Lower lobe of right lung (tissue), 2 donors: ENCODE measurements around the gene UTP25. TPM values are rescaled to one million over a fixed set of nuclear protein-coding genes. Genes with fewer than 3 reads are reported as not detected.

ENCODE experiments used
- ATAC-seq, 2 donors: fragments of 200-7000 bp; cut with Tn5 transposase; one replicate each; pipeline ENCODE4 v1.9.1; 2020 to 2022; ENCODE audit warnings: mild to moderate bottlenecking in 2 of 2, moderate library complexity in 2 of 2
- DNase-seq: peaks from one replicate; pipeline ENCODE4 v3.0.0-alpha.2; 2020
- H3K27ac ChIP-seq: fragments of 200-600 bp; one replicate; pipeline ENCODE4 v1.8.0; 2022
- H3K27me3 ChIP-seq: fragments of 200-600 bp; one replicate; pipeline ENCODE4 v1.8.0; 2022; ENCODE audit warnings: low read depth
- H3K36me3 ChIP-seq: fragments of 200-600 bp; one replicate; pipeline ENCODE4 v1.8.0; 2022; ENCODE audit warnings: mild to moderate bottlenecking
- H3K4me1 ChIP-seq: fragments of 200-600 bp; one replicate; pipeline ENCODE4 v1.8.0; 2022
- H3K4me3 ChIP-seq: fragments of 200-600 bp; one replicate; pipeline ENCODE4 v1.8.0; 2022; ENCODE audit warnings: mild to moderate bottlenecking
- H3K9me3 ChIP-seq: fragments of 200-600 bp; one replicate; pipeline ENCODE4 v1.8.0; 2022
- CTCF ChIP-seq: fragments of 200-600 bp; IDR thresholded peaks from one replicate; pipeline ENCODE4 v1.8.0; 2022; ENCODE audit warnings: antibody characterized with exemption, mild to moderate bottlenecking
- intact Hi-C: fragments of 100-400 bp; cut with DNase I; formaldehyde crosslinking; loops from one replicate; pipeline ENCODE4 v1.11.0; 2022
- total RNA-seq: library from RNA; stranded (reverse); fragmentation: NEBNext Ultra II Directional; extraction: Animal tissue kit (Norgen Biotek cat#: 25700); gene quantifications from one replicate; pipeline ENCODE4 v1.2.1, GENCODE V29; 2021
- donor health status: DM: no; HTN: yes; CAD: no; lungs with severe emphysema.

UTP25 gene
- total RNA-seq, 1 donor from 2014 or later = 6.2 TPM

- no peak overlapping the region for H3K27ac ChIP-seq
- no peak for ATAC-seq
- no peaks in the 10 kb centered on the region for H3K36me3 ChIP-seq
- H3K27me3 ChIP-seq = no peaks in the 10 kb centered on the region
- intact Hi-C loops = no loop called here
- H3K4me3 ChIP-seq = no peak overlapping the region
- H3K4me1 ChIP-seq = peaks cover 11% of the 10 kb centered on the region
- no peaks in the 10 kb centered on the region for H3K9me3 ChIP-seq
- TF ChIP-seq CTCF = no peak
- DNase-seq = no peak
Observed at GRCh38 chr1:209802117-209802779, 25.5 kb upstream of the UTP25 start.

- TF ChIP-seq CTCF = no peak
- no peaks in the 10 kb centered on the region for H3K9me3 ChIP-seq
- DNase-seq (no peak), ATAC-seq (no peak)
- intact Hi-C loops = no loop called here
- H3K27ac ChIP-seq = no peak overlapping the region
- H3K27me3 ChIP-seq = no peaks in the 10 kb centered on the region
- H3K4me3 ChIP-seq = no peak overlapping the region
- H3K36me3 ChIP-seq = no peaks in the 10 kb centered on the region
- peaks cover 11% of the 10 kb centered on the region for H3K4me1 ChIP-seq
Observed at GRCh38 chr1:209802780-209803152, 25.0 kb upstream of the UTP25 start.

GRCh38 chr1:209803568-209803967 lies 24.2 kb upstream of the UTP25 start:
- Histone ChIP-seq H3K4me3 (no peak overlapping the region), H3K27me3 (no peaks in the 10 kb centered on the region), H3K4me1 (peaks cover 11% of the 10 kb centered on the region), H3K27ac (no peak overlapping the region), H3K9me3 (no peaks in the 10 kb centered on the region), H3K36me3 (no peaks in the 10 kb centered on the region)
- DNase-seq = no peak
- TF ChIP-seq CTCF = no peak
- intact Hi-C loops = no loop called here
- no peak for ATAC-seq

- H3K27ac ChIP-seq = peak overlapping the region; percentile 82
- TF ChIP-seq CTCF = no peak
- no peaks in the 10 kb centered on the region for H3K27me3 ChIP-seq
- DNase-seq = peak; percentile 57
- peak; percentile 58 to 63 for ATAC-seq
- intact Hi-C loops = no loop called here
- no peaks in the 10 kb centered on the region for H3K9me3 ChIP-seq
- H3K4me3 ChIP-seq = peak overlapping the region; percentile 61
- H3K4me1 ChIP-seq = peaks cover 11% of the 10 kb centered on the region
- no peaks in the 10 kb centered on the region for H3K36me3 ChIP-seq
Observed at GRCh38 chr1:209805341-209805781, 22.4 kb upstream of the UTP25 start.

GRCh38 chr1:209805875-209806760 lies 21.7 kb upstream of the UTP25 start, which contains the start of gene IRF6:
IRF6 (minus strand) TSS chr1:209806142; CDS start chr1:209801413, 4,729 bp downstream.
- peaks cover 11% of the 10 kb centered on the region for H3K4me1 ChIP-seq
- ATAC-seq = peak; percentile 97 to 98

More at GRCh38 chr1:209805875-209806760, 21.7 kb upstream of the UTP25 start, which contains the start of gene IRF6:
- Histone ChIP-seq H3K9me3 (no peaks in the 10 kb centered on the region), H3K36me3 (no peaks in the 10 kb centered on the region), H3K27me3 (no peaks in the 10 kb centered on the region), H3K27ac (peak within 1 kb of the TSS; percentile 82), H3K4me3 (peak within 1 kb of the TSS; percentile 61)
- DNase-seq = peak; percentile 95
- no peak for TF ChIP-seq CTCF
- intact Hi-C loops = no loop called here
